Erythroblast (primary cell): ENCODE results near the gene MSX1.

ENCODE experiments used
- GATA1 ChIP-seq: IDR thresholded peaks from 2 replicates; pipeline ENCODE4 v1.6.1; 2011; ENCODE audit warnings: low read depth, mild to moderate bottlenecking, control low read depth, low read length, moderate library complexity
- POLR2A ChIP-seq: IDR thresholded peaks from 2 replicates; pipeline ENCODE4 v1.6.1; 2011; ENCODE audit warnings: mild to moderate bottlenecking, low read length

- no peak for TF ChIP-seq POLR2A
- no peak for TF ChIP-seq GATA1
These were observed 25.1 kb downstream of the MSX1 start for GRCh38 chr4:4884611-4885010.
